Measurements from ENCODE around the gene PPIF. TPM values are rescaled to one million over a fixed set of nuclear protein-coding genes. Genes with fewer than 3 reads are reported as not detected.
A peak's percentile ranks its signal among the peaks of the same experiment; 100 is the strongest.

The PPIF gene
- total and polyA plus RNA-seq, 2 of the 13 experiments (the other 11 are each of a cell fraction or from before 2014, with no cell fraction given) = 147 to 157 TPM

DNA sequence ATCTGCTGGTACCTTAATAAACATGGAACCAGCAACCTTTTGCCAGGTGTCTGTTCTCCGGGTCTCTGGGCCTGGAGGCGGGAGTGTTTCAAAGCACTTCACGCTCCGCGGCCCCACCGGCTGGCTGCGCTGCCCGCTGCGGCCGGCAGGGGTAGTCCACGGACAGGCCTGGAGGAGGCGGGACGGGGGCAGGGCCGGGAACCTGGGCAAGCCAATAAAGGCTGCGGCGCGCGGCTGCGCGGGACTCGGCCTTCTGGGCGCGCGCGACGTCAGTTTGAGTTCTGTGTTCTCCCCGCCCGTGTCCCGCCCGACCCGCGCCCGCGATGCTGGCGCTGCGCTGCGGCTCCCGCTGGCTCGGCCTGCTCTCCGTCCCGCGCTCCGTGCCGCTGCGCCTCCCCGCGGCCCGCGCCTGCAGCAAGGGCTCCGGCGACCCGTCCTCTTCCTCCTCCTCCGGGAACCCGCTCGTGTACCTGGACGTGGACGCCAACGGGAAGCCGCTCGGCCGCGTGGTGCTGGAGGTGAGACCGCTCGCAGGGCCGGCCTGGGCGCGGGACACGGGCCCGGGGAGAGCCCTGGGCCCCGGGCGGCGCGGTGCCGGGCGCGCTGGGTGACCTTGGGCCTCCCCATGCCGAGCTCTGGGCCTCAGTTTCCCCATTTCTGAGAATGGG, at the start of gene PPIF (continued):
- TF ChIP-seq, protein P1, sequence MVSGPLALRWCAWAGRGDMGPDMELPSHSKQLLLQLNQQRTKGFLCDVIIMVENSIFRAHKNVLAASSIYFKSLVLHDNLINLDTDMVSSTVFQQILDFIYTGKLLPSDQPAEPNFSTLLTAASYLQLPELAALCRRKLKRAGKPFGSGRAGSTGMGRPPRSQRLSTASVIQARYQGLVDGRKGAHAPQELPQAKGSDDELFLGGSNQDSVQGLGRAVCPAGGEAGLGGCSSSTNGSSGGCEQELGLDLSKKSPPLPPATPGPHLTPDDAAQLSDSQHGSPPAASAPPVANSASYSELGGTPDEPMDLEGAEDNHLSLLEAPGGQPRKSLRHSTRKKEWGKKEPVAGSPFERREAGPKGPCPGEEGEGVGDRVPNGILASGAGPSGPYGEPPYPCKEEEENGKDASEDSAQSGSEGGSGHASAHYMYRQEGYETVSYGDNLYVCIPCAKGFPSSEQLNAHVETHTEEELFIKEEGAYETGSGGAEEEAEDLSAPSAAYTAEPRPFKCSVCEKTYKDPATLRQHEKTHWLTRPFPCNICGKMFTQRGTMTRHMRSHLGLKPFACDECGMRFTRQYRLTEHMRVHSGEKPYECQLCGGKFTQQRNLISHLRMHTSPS (CRISPR knock-in tag; IDR thresholded peaks at IDR 0.05; ENCODE audit: low read depth) = no peak; the same call in 1 of the 2 replicates
- peak; percentile 45; the same call in 1 of the 2 replicates for TF ChIP-seq SALL1 (CRISPR knock-in tag; IDR thresholded peaks at IDR 0.05)
- TF ChIP-seq FOXK1 (CRISPR knock-in tag; IDR thresholded peaks at IDR 0.05; ENCODE audit: borderline replicate concordance, low read depth) = peak; percentile 28; the same call in 1 of the 2 replicates
- TF ChIP-seq, protein P2, sequence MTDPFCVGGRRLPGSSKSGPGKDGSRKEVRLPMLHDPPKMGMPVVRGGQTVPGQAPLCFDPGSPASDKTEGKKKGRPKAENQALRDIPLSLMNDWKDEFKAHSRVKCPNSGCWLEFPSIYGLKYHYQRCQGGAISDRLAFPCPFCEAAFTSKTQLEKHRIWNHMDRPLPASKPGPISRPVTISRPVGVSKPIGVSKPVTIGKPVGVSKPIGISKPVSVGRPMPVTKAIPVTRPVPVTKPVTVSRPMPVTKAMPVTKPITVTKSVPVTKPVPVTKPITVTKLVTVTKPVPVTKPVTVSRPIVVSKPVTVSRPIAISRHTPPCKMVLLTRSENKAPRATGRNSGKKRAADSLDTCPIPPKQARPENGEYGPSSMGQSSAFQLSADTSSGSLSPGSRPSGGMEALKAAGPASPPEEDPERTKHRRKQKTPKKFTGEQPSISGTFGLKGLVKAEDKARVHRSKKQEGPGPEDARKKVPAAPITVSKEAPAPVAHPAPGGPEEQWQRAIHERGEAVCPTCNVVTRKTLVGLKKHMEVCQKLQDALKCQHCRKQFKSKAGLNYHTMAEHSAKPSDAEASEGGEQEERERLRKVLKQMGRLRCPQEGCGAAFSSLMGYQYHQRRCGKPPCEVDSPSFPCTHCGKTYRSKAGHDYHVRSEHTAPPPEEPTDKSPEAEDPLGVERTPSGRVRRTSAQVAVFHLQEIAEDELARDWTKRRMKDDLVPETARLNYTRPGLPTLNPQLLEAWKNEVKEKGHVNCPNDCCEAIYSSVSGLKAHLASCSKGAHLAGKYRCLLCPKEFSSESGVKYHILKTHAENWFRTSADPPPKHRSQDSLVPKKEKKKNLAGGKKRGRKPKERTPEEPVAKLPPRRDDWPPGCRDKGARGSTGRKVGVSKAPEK (CRISPR knock-in tag; IDR thresholded peaks at IDR 0.05; ENCODE audit: borderline replicate concordance) = no peak
- TF ChIP-seq KLF16 (CRISPR knock-in tag; IDR thresholded peaks at IDR 0.05) = 0 out of 4 replicates have a peak, but pooled peaks of 1 of the 2 experiments have one; percentile 34
- TF ChIP-seq ZNF20 (CRISPR knock-in tag; IDR thresholded peaks at IDR 0.05) = no peak
- TF ChIP-seq FOXA3 (CRISPR knock-in tag; IDR thresholded peaks at IDR 0.05) = 0 out of 2 replicates have a peak, but pooled peaks have one; percentile 34
- 0 out of 2 replicates have a peak, but pooled peaks have one; percentile 50 for TF ChIP-seq ZNF678 (CRISPR knock-in tag; IDR thresholded peaks at IDR 0.05)
- TF ChIP-seq HNRNPLL (IDR thresholded peaks at IDR 0.05; ENCODE audit: low read depth, low read length, poor library complexity, severe bottlenecking) = peak; percentile 53
- TF ChIP-seq, protein P3, sequence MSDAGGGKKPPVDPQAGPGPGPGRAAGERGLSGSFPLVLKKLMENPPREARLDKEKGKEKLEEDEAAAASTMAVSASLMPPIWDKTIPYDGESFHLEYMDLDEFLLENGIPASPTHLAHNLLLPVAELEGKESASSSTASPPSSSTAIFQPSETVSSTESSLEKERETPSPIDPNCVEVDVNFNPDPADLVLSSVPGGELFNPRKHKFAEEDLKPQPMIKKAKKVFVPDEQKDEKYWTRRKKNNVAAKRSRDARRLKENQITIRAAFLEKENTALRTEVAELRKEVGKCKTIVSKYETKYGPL (CRISPR knock-in tag; IDR thresholded peaks at IDR 0.05) = 0 out of 2 replicates have a peak, but pooled peaks have one; percentile 24
- TF ChIP-seq U2AF1 (optimal IDR thresholded peaks at IDR 0.05; ENCODE audit: low read depth, low read length) = no peak
- 0 out of 2 replicates have a peak, but pooled peaks have one; percentile 13 for TF ChIP-seq ZNF839 (CRISPR knock-in tag; IDR thresholded peaks at IDR 0.05; ENCODE audit: borderline replicate concordance)
- TF ChIP-seq ZNF652 (CRISPR knock-in tag; IDR thresholded peaks at IDR 0.05; ENCODE audit: borderline replicate concordance, low read depth) = no peak
- TF ChIP-seq TRIM24 (CRISPR knock-in tag; IDR thresholded peaks at IDR 0.05) = 0 out of 2 replicates have a peak, but pooled peaks have one; percentile 15
- peak; percentile 76 for TF ChIP-seq RFXAP (CRISPR knock-in tag; IDR thresholded peaks at IDR 0.05; ENCODE audit: borderline replicate concordance)
- TF ChIP-seq SNAPC2 (CRISPR knock-in tag; IDR thresholded peaks at IDR 0.05) = no peak
- TF ChIP-seq, protein P4, sequence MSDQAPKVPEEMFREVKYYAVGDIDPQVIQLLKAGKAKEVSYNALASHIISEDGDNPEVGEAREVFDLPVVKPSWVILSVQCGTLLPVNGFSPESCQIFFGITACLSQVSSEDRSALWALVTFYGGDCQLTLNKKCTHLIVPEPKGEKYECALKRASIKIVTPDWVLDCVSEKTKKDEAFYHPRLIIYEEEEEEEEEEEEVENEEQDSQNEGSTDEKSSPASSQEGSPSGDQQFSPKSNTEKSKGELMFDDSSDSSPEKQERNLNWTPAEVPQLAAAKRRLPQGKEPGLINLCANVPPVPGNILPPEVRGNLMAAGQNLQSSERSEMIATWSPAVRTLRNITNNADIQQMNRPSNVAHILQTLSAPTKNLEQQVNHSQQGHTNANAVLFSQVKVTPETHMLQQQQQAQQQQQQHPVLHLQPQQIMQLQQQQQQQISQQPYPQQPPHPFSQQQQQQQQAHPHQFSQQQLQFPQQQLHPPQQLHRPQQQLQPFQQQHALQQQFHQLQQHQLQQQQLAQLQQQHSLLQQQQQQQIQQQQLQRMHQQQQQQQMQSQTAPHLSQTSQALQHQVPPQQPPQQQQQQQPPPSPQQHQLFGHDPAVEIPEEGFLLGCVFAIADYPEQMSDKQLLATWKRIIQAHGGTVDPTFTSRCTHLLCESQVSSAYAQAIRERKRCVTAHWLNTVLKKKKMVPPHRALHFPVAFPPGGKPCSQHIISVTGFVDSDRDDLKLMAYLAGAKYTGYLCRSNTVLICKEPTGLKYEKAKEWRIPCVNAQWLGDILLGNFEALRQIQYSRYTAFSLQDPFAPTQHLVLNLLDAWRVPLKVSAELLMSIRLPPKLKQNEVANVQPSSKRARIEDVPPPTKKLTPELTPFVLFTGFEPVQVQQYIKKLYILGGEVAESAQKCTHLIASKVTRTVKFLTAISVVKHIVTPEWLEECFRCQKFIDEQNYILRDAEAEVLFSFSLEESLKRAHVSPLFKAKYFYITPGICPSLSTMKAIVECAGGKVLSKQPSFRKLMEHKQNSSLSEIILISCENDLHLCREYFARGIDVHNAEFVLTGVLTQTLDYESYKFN (CRISPR knock-in tag; conservative IDR thresholded peaks at IDR 0.05) = peak; percentile 20; the same call in 1 of the 2 replicates
- no peak for TF ChIP-seq ZFP36L1 (CRISPR knock-in tag; IDR thresholded peaks at IDR 0.05)
- TF ChIP-seq FOSL1 (CRISPR knock-in tag; IDR thresholded peaks at IDR 0.05; ENCODE audit: borderline replicate concordance) = no peak
- TF ChIP-seq ZNF33A (CRISPR knock-in tag; IDR thresholded peaks at IDR 0.05; ENCODE audit: borderline replicate concordance) = no peak

Measured in HepG2 (cell line).